Small intestine (tissue), 7 donors: ENCODE measurements around the gene CLEC4A. TPM values are rescaled to one million over a fixed set of nuclear protein-coding genes. Genes with fewer than 3 reads are reported as not detected.
"Not testable (repeated sequence)": the region's sequence is repeated elsewhere in the genome, so short reads cannot be mapped to it uniquely, and the experiment has no call there.

Experiments
- DNase-seq, 2 donors: peaks; one replicate each; pipeline versions ENCODE4 v3.0.0 to v3.0.0-alpha.2; 2013
- FAIRE-seq: peaks from 2 replicates; lab custom pipeline; 2012; peaks lifted over from hg19 to GRCh38; lab: Jason Lieb, UNC
- H3K27ac ChIP-seq, 3 donors: one replicate each; pipeline ENCODE4 v1.5.1; 2013; ENCODE audit warnings: low read length in 2 of 3, mild to moderate bottlenecking in 2 of 3, control low read depth in 1 of 3, inconsistent platforms in 1 of 3, low read depth in 1 of 3, moderate library complexity in 1 of 3
- H3K27me3 ChIP-seq, 3 donors: one replicate each; pipeline ENCODE4 v1.6.1; 2013; ENCODE audit warnings: low read length in 3 of 3, inconsistent platforms in 1 of 3; ENCODE audit not compliant: control insufficient read depth in 3 of 3, insufficient read depth in 3 of 3
- H3K36me3 ChIP-seq, 3 donors: one replicate each; pipeline ENCODE4 v1.6.1; 2013; ENCODE audit warnings: low read length in 3 of 3, inconsistent platforms in 1 of 3, low read depth in 1 of 3, mild to moderate bottlenecking in 1 of 3, moderate library complexity in 1 of 3; ENCODE audit not compliant: control insufficient read depth in 3 of 3, insufficient read depth in 2 of 3
- H3K4me1 ChIP-seq, 3 donors: one replicate each; pipeline ENCODE4 v1.6.1; 2013; ENCODE audit warnings: low read length in 2 of 3, inconsistent platforms in 1 of 3, low read depth in 1 of 3, mild to moderate bottlenecking in 1 of 3, moderate library complexity in 1 of 3; ENCODE audit not compliant: control insufficient read depth in 3 of 3, insufficient read depth in 2 of 3
- H3K4me3 ChIP-seq, 3 donors: one replicate each; pipeline ENCODE4 v1.5.1; 2013; ENCODE audit warnings: low read length in 3 of 3, control low read depth in 1 of 3, inconsistent platforms in 1 of 3, low read depth in 1 of 3, mild to moderate bottlenecking in 1 of 3, moderate library complexity in 1 of 3
- H3K9me3 ChIP-seq, 2 donors: one replicate each; pipeline ENCODE4 v1.6.1; 2013; ENCODE audit warnings: low read depth in 1 of 2, low read length in 1 of 2; ENCODE audit not compliant: control insufficient read depth in 2 of 2, insufficient read depth in 1 of 2
- WGBS, 3 donors: extraction: QIAGEN DNeasy Blood & Tissue Kit; methylation state at CpG; one replicate each; pipeline ENCODE4 v1.1.7; 2013; 5-methylcytosine and 5-hydroxymethylcytosine counted together
- polyA plus RNA-seq, 4 donors: library from polyadenylated mRNA; stranded (reverse) in 3 of 4; unstranded in 1 of 4; fragments of 200-250 nt in 3 of 4; fragments of 120-200 nt in 1 of 4; gene quantifications; one replicate each; pipeline versions ENCODE4 v1.2.1 to v1.2.3, GENCODE V29; 2013
- donor health status: healthy with polysubstance abuse.
- donor health status: control.
- donor health status: control.
- donor health status: Bipolar disorder and iron deficiency.
- donor health status: healthy.

Gene CLEC4A
- polyA plus RNA-seq, 4 donors: 0.79 to 7.6 (median 5.2) TPM

- DNase-seq: peak in 1 of 2 donors; percentile 60
- 0 to 3% (median 1%) methylated on average over 4 of the region's 4 CpGs for WGBS, 3 donors
- H3K4me3 ChIP-seq: peak overlapping the region; percentile 47 to 79 (median 76)
These were observed 40.7 kb upstream of the CLEC4A start for GRCh38 chr12:8082808-8083100.

GRCh38 chr12:8084351-8084750 lies 39.1 kb upstream of the CLEC4A start:
- DNase-seq, H3K27me3 ChIP-seq, H3K9me3 ChIP-seq, H3K36me3 ChIP-seq, FAIRE-seq, H3K4me1 ChIP-seq, H3K4me3 ChIP-seq, H3K27ac ChIP-seq: not testable (repeated sequence)
- 69 to 86% (median 79%) methylated on average over 3 of the region's 3 CpGs for WGBS, 3 donors

More at GRCh38 chr12:8082808-8083100, 40.7 kb upstream of the CLEC4A start:
- H3K27me3 ChIP-seq: no peaks in the 10 kb centered on the region
- peaks cover 0 to 3% (median 0%) of the 10 kb centered on the region in 3 donors for H3K4me1 ChIP-seq
- H3K9me3 ChIP-seq: no peaks in the 10 kb centered on the region
- H3K27ac ChIP-seq: peak overlapping the region; percentile 84 to 95 (median 89)
- no peak for FAIRE-seq
- H3K36me3 ChIP-seq: peaks cover 0 to 4% (median 0%) of the 10 kb centered on the region in 3 donors

GRCh38 chr12:8087666-8088065 lies 35.8 kb upstream of the CLEC4A start:
- 71 to 86% (median 77%) methylated on average over 2 of the region's 2 CpGs for WGBS, 3 donors
- H3K4me3 ChIP-seq: no peak overlapping the region
- peaks cover 0 to 3% (median 0%) of the 10 kb centered on the region in 3 donors for H3K4me1 ChIP-seq
- DNase-seq (no peak), FAIRE-seq (no peak)
- H3K27ac ChIP-seq: peak overlapping the region in 1 of 3 donors; percentile 8
- H3K36me3 ChIP-seq: peaks cover 14 to 20% (median 16%) of the 10 kb centered on the region in 3 donors
- H3K9me3 ChIP-seq: no peaks in the 10 kb centered on the region
- H3K27me3 ChIP-seq: no peaks in the 10 kb centered on the region

GRCh38 chr12:8088574-8088973 lies 34.8 kb upstream of the CLEC4A start:
- Histone ChIP-seq H3K9me3 (no peaks in the 10 kb centered on the region), H3K4me1 (peaks cover 0 to 3% (median 0%) of the 10 kb centered on the region in 3 donors), H3K27me3 (no peaks in the 10 kb centered on the region), H3K4me3 (no peak overlapping the region), H3K36me3 (peaks cover 15 to 26% (median 20%) of the 10 kb centered on the region in 3 donors), H3K27ac (peak overlapping the region in 1 of 3 donors; percentile 72)
- FAIRE-seq: no peak
- peak in 1 of 2 donors; percentile 31 for DNase-seq
- WGBS, 3 donors: 61 to 66% (median 61%) methylated on average over 3 of the region's 3 CpGs

- H3K9me3 ChIP-seq, H3K4me1 ChIP-seq, H3K4me3 ChIP-seq, H3K27ac ChIP-seq, FAIRE-seq, H3K27me3 ChIP-seq, DNase-seq: not testable (repeated sequence)
- 91 to 94% (median 91%) methylated on average over 11 of the region's 11 CpGs for WGBS, 3 donors
- H3K36me3 ChIP-seq: peaks cover 15 to 27% (median 20%) of the 10 kb centered on the region in 3 donors
These were observed 34.1 kb upstream of the CLEC4A start for GRCh38 chr12:8089277-8089676.

GRCh38 chr12:8089716-8090115 lies 33.7 kb upstream of the CLEC4A start:
- peaks cover 20 to 31% (median 23%) of the 10 kb centered on the region in 3 donors for H3K36me3 ChIP-seq
- peaks cover 0 to 3% (median 0%) of the 10 kb centered on the region in 3 donors for H3K4me1 ChIP-seq
- no peak for FAIRE-seq
- no peaks in the 10 kb centered on the region for H3K27me3 ChIP-seq
- no peak overlapping the region for H3K4me3 ChIP-seq
- DNase-seq: no peak
- H3K27ac ChIP-seq: no peak overlapping the region
- H3K9me3 ChIP-seq: no peaks in the 10 kb centered on the region
- WGBS, 3 donors: 91 to 92% (median 91%) methylated on average over 5 of the region's 5 CpGs

GRCh38 chr12:8093291-8093690 lies 30.1 kb upstream of the CLEC4A start:
- FAIRE-seq: no peak
- WGBS, 3 donors: 89 to 97% (median 95%) methylated on average over 3 of the region's 3 CpGs

GRCh38 chr12:8096281-8096915 lies 27.0 kb upstream of the CLEC4A start:
- H3K9me3 ChIP-seq: no peaks in the 10 kb centered on the region
- WGBS, 3 donors: 88 to 94% (median 90%) methylated on average over 2 of the region's 2 CpGs
- DNase-seq (no peak), FAIRE-seq (no peak)
- no peaks in the 10 kb centered on the region for H3K4me1 ChIP-seq
- H3K27ac ChIP-seq: no peak overlapping the region
- H3K36me3 ChIP-seq: peaks cover 18 to 25% (median 23%) of the 10 kb centered on the region in 3 donors
- no peaks in the 10 kb centered on the region for H3K27me3 ChIP-seq
- no peak overlapping the region for H3K4me3 ChIP-seq

More at GRCh38 chr12:8093291-8093690, 30.1 kb upstream of the CLEC4A start:
- no peak for DNase-seq
- no peak overlapping the region for H3K4me3 ChIP-seq
- H3K9me3 ChIP-seq: no peaks in the 10 kb centered on the region
- H3K36me3 ChIP-seq: peaks cover 25 to 33% (median 32%) of the 10 kb centered on the region in 3 donors
- H3K27ac ChIP-seq: no peak overlapping the region
- no peaks in the 10 kb centered on the region for H3K27me3 ChIP-seq
- H3K4me1 ChIP-seq: no peaks in the 10 kb centered on the region
